Adipose tissue (tissue), 3 donors: ENCODE data around the gene DNASE1L2. TPM values are rescaled to one million over a fixed set of nuclear protein-coding genes. Genes with fewer than 3 reads are reported as not detected.

ENCODE experiments used
- H3K27ac ChIP-seq: one replicate; pipeline ENCODE4 v1.5.1; 2013; ENCODE audit warnings: low read depth, low read length
- WGBS, 3 donors: extraction: QIAGEN DNeasy Blood & Tissue Kit; methylation state at CpG; one replicate each; pipeline ENCODE4 v1.1.7; 2013; 5-methylcytosine and 5-hydroxymethylcytosine counted together
- polyA plus RNA-seq, 3 donors: library from polyadenylated mRNA; stranded (reverse); fragments of 200-250 nt; gene quantifications; one replicate each; pipeline ENCODE4 v1.2.3, GENCODE V29; 2013
- donor health status: healthy with polysubstance abuse.
- donor health status: Bipolar disorder and iron deficiency.
- donor health status: healthy.

Gene DNASE1L2
- under 1 TPM; 0.41 to 0.45 (median 0.45) TPM for polyA plus RNA-seq

- H3K27ac ChIP-seq, result no peak within 1 kb of the TSS
- 6 to 7% (median 7%) methylated on average over 56 to 64 of the region's 64 CpGs for WGBS, 3 donors
Observed at GRCh38 chr16:2236337-2237101, at the start of gene DNASE1L2. TSS of gene DNASE1L2 (plus strand) at chr16:2236444. CDS start at chr16:2236817, 373 bp downstream.

GRCh38 chr16:2186505-2186904 is 49.7 kb upstream of the DNASE1L2 start:
- H3K27ac ChIP-seq, result no peak overlapping the region
- 80 to 94% (median 85%) methylated on average over 20 of the region's 20 CpGs for WGBS, 3 donors

- H3K27ac ChIP-seq, result no peak overlapping the region
- WGBS, 3 donors, result 78 to 84% (median 82%) methylated on average over 17 of the region's 17 CpGs
Observed at GRCh38 chr16:2187212-2187611, 49.0 kb upstream of the DNASE1L2 start.

- WGBS, 3 donors, result 93 to 94% (median 94%) methylated on average over 8 of the region's 8 CpGs
- H3K27ac ChIP-seq, result no peak overlapping the region
Observed at GRCh38 chr16:2188395-2188794, 47.8 kb upstream of the DNASE1L2 start.

- WGBS, 3 donors, result 89 to 94% (median 89%) methylated on average over 25 of the region's 25 CpGs
- H3K27ac ChIP-seq, result no peak overlapping the region
Observed at GRCh38 chr16:2189252-2189893, 46.9 kb upstream of the DNASE1L2 start.

- H3K27ac ChIP-seq, result no peak overlapping the region
- WGBS, 3 donors, result 75 to 87% (median 86%) methylated on average over 21 to 24 of the region's 24 CpGs
Observed at GRCh38 chr16:2190002-2190658, 46.1 kb upstream of the DNASE1L2 start.

- no peak overlapping the region for H3K27ac ChIP-seq
- 77 to 88% (median 78%) methylated on average over 24 to 25 of the region's 25 CpGs for WGBS, 3 donors
Observed at GRCh38 chr16:2190659-2191445, 45.4 kb upstream of the DNASE1L2 start.

GRCh38 chr16:2191446-2191706 is 44.9 kb upstream of the DNASE1L2 start:
- 84 to 93% (median 91%) methylated on average over 11 of the region's 11 CpGs for WGBS, 3 donors
- no peak overlapping the region for H3K27ac ChIP-seq

GRCh38 chr16:2194166-2194834 is 41.9 kb upstream of the DNASE1L2 start:
- 65 to 70% (median 68%) methylated on average over 15 to 16 of the region's 16 CpGs for WGBS, 3 donors
- H3K27ac ChIP-seq, result no peak overlapping the region

- 18 to 30% (median 24%) methylated on average over 10 of the region's 10 CpGs for WGBS, 3 donors
- no peak overlapping the region for H3K27ac ChIP-seq
Observed at GRCh38 chr16:2194852-2195321, 41.4 kb upstream of the DNASE1L2 start.

GRCh38 chr16:2195322-2196161 is 40.7 kb upstream of the DNASE1L2 start:
- H3K27ac ChIP-seq, result no peak overlapping the region
- 2 to 5% (median 2%) methylated on average over 45 to 49 of the region's 49 CpGs for WGBS, 3 donors

- WGBS, 3 donors, result 1% methylated on average over 31 to 112 of the region's 129 CpGs
- no peak within 1 kb of the TSS for H3K27ac ChIP-seq
Observed at GRCh38 chr16:2196162-2196980, 39.9 kb upstream of the DNASE1L2 start, which contains the start of gene CASKIN1. TSS of gene CASKIN1 (minus strand) at chr16:2196605. CDS start at chr16:2196432, 173 bp downstream.

GRCh38 chr16:2196981-2197511 is 39.2 kb upstream of the DNASE1L2 start:
- 27 to 35% (median 28%) methylated on average over 30 to 32 of the region's 32 CpGs for WGBS, 3 donors
- H3K27ac ChIP-seq, result no peak overlapping the region

GRCh38 chr16:2197765-2198164 is 38.5 kb upstream of the DNASE1L2 start:
- no peak overlapping the region for H3K27ac ChIP-seq
- WGBS, 3 donors, result 83 to 88% (median 83%) methylated on average over 6 of the region's 6 CpGs

- 65 to 69% (median 66%) methylated on average over 4 of the region's 4 CpGs for WGBS, 3 donors
- no peak overlapping the region for H3K27ac ChIP-seq
Observed at GRCh38 chr16:2198283-2198682, 38.0 kb upstream of the DNASE1L2 start.

- H3K27ac ChIP-seq, result no peak overlapping the region
- 71 to 73% (median 73%) methylated on average over 5 of the region's 5 CpGs for WGBS, 3 donors
Observed at GRCh38 chr16:2199095-2199494, 37.1 kb upstream of the DNASE1L2 start.
